Caco-2 (cell line): Measurements from ENCODE around the gene TIMM10. TPM values are rescaled to one million over a fixed set of nuclear protein-coding genes. Genes with fewer than 3 reads are reported as not detected.
A peak's percentile ranks its signal among the peaks of the same experiment; 100 is the strongest.

Experiments
- BruUV-seq: library from RNA; stranded (reverse); fragments of 400-500 nt; replicated peaks from 2 replicates; lab custom pipeline; 2021; lab: Mats Ljungman, UMichigan
- CTCF ChIA-PET: fragments of 300-600 bp; sonication (Branson Sonifier 250); formaldehyde crosslinking; loops from one replicate; lab custom pipeline; 2022; ENCODE audit warnings: antibody characterized with exemption; lab: Charles Lee
- POLR2A ChIA-PET: fragments of 300-600 bp; sonication (Branson Sonifier 250); formaldehyde crosslinking; loops from one replicate; lab custom pipeline; 2022; ENCODE audit warnings: antibody characterized with exemption; lab: Charles Lee
- DNase-seq, 2 experiments: peaks; one replicate each; pipeline versions ENCODE4 v3.0.0 to v3.0.0-alpha.2; 2020 to 2022
- H3K27me3 ChIP-seq: replicated peaks from 2 replicates; pipeline ENCODE4 v1.6.0; 2011; ENCODE audit warnings: low read length; ENCODE audit not compliant: control insufficient read depth, insufficient read depth
- H3K36me3 ChIP-seq: 2 replicates; pipeline ENCODE4 v1.5.1; 2011; ENCODE audit warnings: low read length; ENCODE audit not compliant: control insufficient read depth, insufficient read depth
- H3K4me1 ChIP-seq: fragments of 250-450 bp; sonication (Bioruptor Pico); 2 replicates; pipeline ENCODE4 v1.5.1; 2020; ENCODE audit warnings: mild to moderate bottlenecking
- H3K4me3 ChIP-seq: 2 replicates; pipeline ENCODE4 v1.5.1; 2011; ENCODE audit warnings: low read depth, mild to moderate bottlenecking, control low read depth, low read length
- H3K9me3 ChIP-seq: fragments of 250-450 bp; sonication (Bioruptor Pico); 2 replicates; pipeline ENCODE4 v1.5.1; 2020; ENCODE audit warnings: mild to moderate bottlenecking, moderate library complexity
- H3K27ac Mint-ChIP-seq: one replicate; pipeline ENCODE4 v1.8.0; 2022; ENCODE audit warnings: mixed read lengths; ENCODE audit not compliant: unreplicated experiment
- H3K27me3 Mint-ChIP-seq: one replicate; pipeline ENCODE4 v1.8.0; 2022; ENCODE audit warnings: mixed read lengths; ENCODE audit not compliant: insufficient read depth, unreplicated experiment
- H3K36me3 Mint-ChIP-seq: one replicate; pipeline ENCODE4 v1.8.0; 2022; ENCODE audit warnings: mild to moderate bottlenecking, mixed read lengths; ENCODE audit not compliant: insufficient read depth, unreplicated experiment
- H3K4me1 Mint-ChIP-seq: one replicate; pipeline ENCODE4 v1.8.0; 2022; ENCODE audit warnings: low read depth, mixed read lengths; ENCODE audit not compliant: unreplicated experiment
- H3K4me3 Mint-ChIP-seq: one replicate; pipeline ENCODE4 v1.8.0; 2022; ENCODE audit warnings: mild to moderate bottlenecking, moderate library complexity, mixed read lengths; ENCODE audit not compliant: unreplicated experiment
- H3K9me3 Mint-ChIP-seq: one replicate; pipeline ENCODE4 v1.8.0; 2022; ENCODE audit warnings: mixed read lengths; ENCODE audit not compliant: unreplicated experiment
- CTCF ChIP-seq, 2 experiments: fragments of 200-600 bp in 1 of 2; IDR thresholded peaks; 1 replicate in 1 of 2; 2 replicates in 1 of 2; pipeline versions ENCODE4 v1.5.1 to v1.8.0; 2011 to 2022; ENCODE audit warnings: antibody characterized with exemption in 1 of 2, control low read depth in 1 of 2, inconsistent platforms in 1 of 2, low read depth in 1 of 2, low read length in 1 of 2, mild to moderate bottlenecking in 1 of 2, moderate library complexity in 1 of 2; ENCODE audit not compliant: insufficient read depth in 1 of 2, severe bottlenecking in 1 of 2, unreplicated experiment in 1 of 2
- intact Hi-C: fragments of 100-400 bp; cut with micrococcal nuclease; formaldehyde crosslinking; loops from one replicate; pipeline ENCODE4 v1.10.0; 2022; ENCODE audit not compliant: unreplicated experiment
- total RNA-seq: library from RNA; stranded (reverse); gene quantifications from 2 replicates; pipeline ENCODE4 v1.2.3, GENCODE V29; 2022

The TIMM10 gene
- total RNA-seq, 1 experiment from 2014 or later, result 103 TPM

DNA sequence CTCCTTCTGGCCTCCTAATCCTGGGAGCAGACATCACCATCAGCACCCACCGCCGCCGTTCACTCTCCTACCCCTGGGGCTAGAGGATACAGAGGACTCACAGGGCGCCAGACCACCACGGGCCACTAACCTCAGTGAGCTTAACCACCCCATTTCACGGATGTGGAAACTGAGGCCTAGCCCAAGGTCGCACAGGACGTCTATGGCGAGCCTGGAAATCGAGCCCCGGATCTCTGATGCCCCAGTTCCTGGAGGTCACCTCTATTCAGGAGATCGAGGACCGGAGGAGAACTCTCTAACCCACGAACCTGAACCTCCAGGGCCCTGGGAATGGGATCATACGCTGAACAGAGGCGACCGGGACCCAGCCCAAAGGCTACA, 349 bp downstream of the TIMM10 start:
- CTCF ChIA-PET, result interaction anchor here (0.6 to 2.6 kb wide), 9 partner anchors 22 to 185 kb away, joined by 3 to 13 read pairs (median 5); no protein-coding TSS in a partner anchor
- peaks cover 22% of the 10 kb centered on the region for H3K4me1 Mint-ChIP-seq
- TSS peak; percentile 75 for BruUV-seq

DNA sequence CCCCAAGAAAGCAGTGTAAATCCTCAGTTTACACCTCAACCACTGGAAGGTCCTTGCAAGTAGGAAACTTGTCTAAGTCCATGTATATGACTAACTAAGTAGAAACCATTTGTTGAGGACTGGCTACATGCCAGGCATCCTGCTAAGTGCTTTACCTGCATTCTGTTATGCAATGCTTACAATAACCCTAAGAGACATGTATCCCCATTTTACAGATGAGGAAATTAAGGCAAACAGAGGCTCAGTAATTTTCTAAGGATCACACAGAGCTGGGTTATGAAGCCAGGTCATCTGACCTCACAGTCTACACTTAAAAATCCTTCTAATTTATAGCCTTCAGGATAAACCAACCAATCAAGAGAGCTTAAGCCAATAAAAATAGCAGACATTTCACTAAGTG, 1.5 kb downstream of the TIMM10 start:
- no peak overlapping the region for H3K27ac Mint-ChIP-seq
- no peaks in the 10 kb centered on the region for H3K9me3 ChIP-seq
- POLR2A ChIA-PET, result no interaction called here
- H3K4me1 Mint-ChIP-seq, result peaks cover 22% of the 10 kb centered on the region
- no peaks in the 10 kb centered on the region for H3K9me3 Mint-ChIP-seq
- no peaks in the 10 kb centered on the region for H3K36me3 ChIP-seq
- CTCF ChIA-PET, result interaction anchor here (0.8 to 2.7 kb wide), 5 partner anchors 23 to 70 kb away, joined by 3 to 18 read pairs (median 8); no protein-coding TSS in a partner anchor
- H3K4me3 ChIP-seq, result no peak overlapping the region
- intact Hi-C loops, result no loop called here
- H3K27me3 Mint-ChIP-seq, result no peaks in the 10 kb centered on the region
- no peak overlapping the region for H3K4me3 Mint-ChIP-seq
- DNase-seq, result no peak
- BruUV-seq, result no TSS peak
- no peak for TF ChIP-seq CTCF (IDR thresholded peaks at IDR 0.05; ENCODE audit: insufficient read depth in 1 of 2, low read depth in 1 of 2, low read length in 1 of 2, severe bottlenecking in 1 of 2, unreplicated experiment in 1 of 2)
- peaks cover 21% of the 10 kb centered on the region for H3K36me3 Mint-ChIP-seq
- peaks cover 14% of the 10 kb centered on the region for H3K4me1 ChIP-seq
- H3K27me3 ChIP-seq, result no peaks in the 10 kb centered on the region

More for the DNA sequence above, 349 bp downstream of the TIMM10 start:
- no peaks in the 10 kb centered on the region for H3K27me3 ChIP-seq
- H3K4me1 ChIP-seq, result peaks cover 14% of the 10 kb centered on the region
- H3K4me3 Mint-ChIP-seq, result peak overlapping the region; percentile 92
- no peaks in the 10 kb centered on the region for H3K9me3 ChIP-seq
- POLR2A ChIA-PET, result interaction anchor here (0.9 to 1.0 kb wide), 2 partner anchors 13 to 17 kb away, joined by 3 to 5 read pairs; no protein-coding TSS in a partner anchor
- TF ChIP-seq CTCF (IDR thresholded peaks at IDR 0.05; ENCODE audit: insufficient read depth in 1 of 2, low read depth in 1 of 2, low read length in 1 of 2, severe bottlenecking in 1 of 2, unreplicated experiment in 1 of 2), result no peak
- H3K36me3 ChIP-seq, result no peaks in the 10 kb centered on the region
- H3K9me3 Mint-ChIP-seq, result no peaks in the 10 kb centered on the region
- peak overlapping the region; percentile 89 for H3K27ac Mint-ChIP-seq
- no peak for DNase-seq
- H3K4me3 ChIP-seq, result peak overlapping the region; percentile 78
- no peaks in the 10 kb centered on the region for H3K27me3 Mint-ChIP-seq
- intact Hi-C loops, result loop anchor here (1.0 kb wide), 3 partner anchors 22 to 182 kb away; partner anchors contain the start of genes MED19 and TMX2
- peaks cover 21% of the 10 kb centered on the region for H3K36me3 Mint-ChIP-seq

GRCh38 chr11:57527056-57527631, 3.4 kb downstream of the TIMM10 start:
- peak; percentile 77 to 87 for DNase-seq
- H3K27me3 ChIP-seq, result no peaks in the 10 kb centered on the region
- no TSS peak for BruUV-seq
- intact Hi-C loops, result loop anchor here (1.0 kb wide), 5 partner anchors 12 to 182 kb away; partner anchors contain the start of gene SLC43A1
- no peak overlapping the region for H3K4me3 ChIP-seq
- Mint-ChIP-seq H3K27ac (peak overlapping the region; percentile 86), H3K4me1 (peaks cover 15% of the 10 kb centered on the region), H3K9me3 (no peaks in the 10 kb centered on the region), H3K36me3 (peaks cover 21% of the 10 kb centered on the region), H3K4me3 (peak overlapping the region; percentile 1), H3K27me3 (no peaks in the 10 kb centered on the region)
- no peaks in the 10 kb centered on the region for H3K36me3 ChIP-seq
- no peaks in the 10 kb centered on the region for H3K9me3 ChIP-seq
- POLR2A ChIA-PET, result interaction anchor here (0.7 to 1.3 kb wide), 3 partner anchors 8 to 34 kb away, joined by 3 to 13 read pairs (median 3); no protein-coding TSS in a partner anchor
- peaks cover 14% of the 10 kb centered on the region for H3K4me1 ChIP-seq
- CTCF ChIA-PET, result interaction anchor here (0.6 to 3.0 kb wide), 18 partner anchors 10 to 181 kb away, joined by 3 to 132 read pairs (median 6); partner anchors contain the start of genes RTN4RL2 and SLC43A1
- TF ChIP-seq CTCF (IDR thresholded peaks at IDR 0.05; ENCODE audit: insufficient read depth in 1 of 2, low read depth in 1 of 2, low read length in 1 of 2, severe bottlenecking in 1 of 2, unreplicated experiment in 1 of 2), result peak; percentile 91 to 93
